GM12878 (cell line): ENCODE results near the gene GPRC5B. TPM values are rescaled to one million over a fixed set of nuclear protein-coding genes. Genes with fewer than 3 reads are reported as not detected.

Experiments used
- ATAC-seq: fragments of 200-7000 bp; cut with Tn5 transposase; 3 replicates; pipeline ENCODE4 v1.9.1; 2020; ENCODE audit warnings: mild to moderate bottlenecking, moderate library complexity
- BruUV-seq: library from RNA; stranded (reverse); fragments of 400-500 nt; replicated peaks from 2 replicates; lab custom pipeline; 2021; lab: Mats Ljungman, UMichigan
- CTCF ChIA-PET: fragments of 300-600 bp; sonication (Branson Sonifier 250); formaldehyde crosslinking; extraction: SDS; loops from one replicate; lab custom pipeline; 2021; ENCODE audit warnings: inconsistent platforms; lab: Yijun Ruan, JAX
- POLR2A ChIA-PET: fragments of 350-600 bp; formaldehyde crosslinking; extraction: SDS; loops from one replicate; lab custom pipeline; 2021; ENCODE audit warnings: inconsistent platforms; lab: Charles Lee
- RAD21 ChIA-PET: fragments of 300-600 bp; sonication (Branson Sonifier 250); formaldehyde crosslinking; loops from one replicate; lab custom pipeline; 2023; ENCODE audit warnings: antibody characterized with exemption; ENCODE audit not compliant: unreplicated experiment; lab: Charles Lee
- SMC1A ChIA-PET: fragments of 300-600 bp; sonication (Branson Sonifier 250); formaldehyde crosslinking; loops from one replicate; lab custom pipeline; 2023; ENCODE audit not compliant: unreplicated experiment, uncharacterized antibody; lab: Charles Lee
- DNase-seq: peaks from one replicate; pipeline ENCODE4 v3.0.0-alpha.2; 2011; ENCODE audit warnings: low read depth, low spot score
- FAIRE-seq: peaks from 3 replicates; lab custom pipeline; 2011; peaks lifted over from hg19 to GRCh38; lab: Jason Lieb, UNC
- H2AFZ ChIP-seq: 2 replicates; pipeline ENCODE4 v1.6.0; 2011; ENCODE audit warnings: low read depth, low read length, control low read depth; ENCODE audit not compliant: control insufficient read depth
- H3K27ac ChIP-seq: 2 replicates; pipeline ENCODE4 v1.5.1; 2011; ENCODE audit warnings: control low read depth; ENCODE audit not compliant: control insufficient read depth, insufficient read depth
- H3K27me3 ChIP-seq, 2 experiments: replicated peaks in 1 of 2; 2 replicates each; pipeline versions ENCODE4 v1.6.0 to v1.6.1; 2011; ENCODE audit warnings: low read length in 1 of 2; ENCODE audit not compliant: control insufficient read depth in 2 of 2, insufficient read depth in 2 of 2
- H3K36me3 ChIP-seq, 2 experiments: 2 replicates each; pipeline ENCODE4 v1.5.1; 2011; ENCODE audit warnings: low read length in 1 of 2; ENCODE audit not compliant: control insufficient read depth in 2 of 2, insufficient read depth in 2 of 2
- H3K4me1 ChIP-seq: 2 replicates; pipeline ENCODE4 v1.6.1; 2011; ENCODE audit warnings: mild to moderate bottlenecking, low read length, moderate library complexity, mixed read lengths; ENCODE audit not compliant: control insufficient read depth, insufficient read depth
- H3K4me2 ChIP-seq: 2 replicates; pipeline ENCODE4 v1.6.0; 2011; ENCODE audit warnings: control low read depth; ENCODE audit not compliant: control insufficient read depth, insufficient read depth
- H3K4me3 ChIP-seq: fragments of 200-600 bp; sonication (generic); 2 replicates; pipeline ENCODE4 v1.5.1; 2016
- H3K79me2 ChIP-seq: 2 replicates; pipeline ENCODE4 v1.6.0; 2011; ENCODE audit warnings: low read length; ENCODE audit not compliant: control insufficient read depth, insufficient read depth
- H3K9ac ChIP-seq: 2 replicates; pipeline ENCODE4 v1.8.0; 2011; ENCODE audit warnings: low read length, control low read depth, mixed read lengths; ENCODE audit not compliant: control insufficient read depth, insufficient read depth
- H3K9me3 ChIP-seq: replicated peaks from 3 replicates; pipeline ENCODE4 v1.5.1; 2011; ENCODE audit warnings: mild to moderate bottlenecking, low read length; ENCODE audit not compliant: control insufficient read depth, insufficient read depth
- H4K20me1 ChIP-seq: 2 replicates; pipeline ENCODE4 v1.6.0; 2011; ENCODE audit not compliant: control insufficient read depth, insufficient read depth
- CEBPB ChIP-seq, 2 experiments: fragments of 150-350 bp in 1 of 2; IDR thresholded peaks; 2 replicates each; pipeline ENCODE4 v1.6.1; 2012 to 2014; ENCODE audit warnings: low read depth in 2 of 2, low read length in 2 of 2, borderline replicate concordance in 1 of 2, inconsistent platforms in 1 of 2
- HCFC1 ChIP-seq: fragments of 150-350 bp; IDR thresholded peaks from 2 replicates; pipeline ENCODE4 v1.6.1; 2014; ENCODE audit warnings: low read length
- NR2F1 ChIP-seq: fragments of 450-650 bp; conservative IDR thresholded peaks from 2 replicates; pipeline ENCODE4 v1.6.1; 2017; ENCODE audit warnings: mild to moderate bottlenecking
- PML ChIP-seq: IDR thresholded peaks from 2 replicates; pipeline ENCODE4 v1.6.1; 2012; ENCODE audit warnings: low read length, inconsistent platforms
- SREBF2 ChIP-seq: IDR thresholded peaks from 2 replicates; pipeline ENCODE4 v1.6.1; 2012; ENCODE audit warnings: mild to moderate bottlenecking, low read length
- ZNF592 ChIP-seq: fragments of 450-650 bp; IDR thresholded peaks from 2 replicates; pipeline ENCODE4 v1.6.1; 2017; ENCODE audit warnings: mild to moderate bottlenecking, moderate library complexity
- WGBS: methylation state at CpG from one replicate; pipeline ENCODE4 v1.1.6; 2016; ENCODE audit warnings: low lambda C conversion rate; ENCODE audit not compliant: insufficient replicate concordance, insufficient coverage; ENCODE audit errors: missing lambda C conversion rate; 5-methylcytosine and 5-hydroxymethylcytosine counted together
- in situ Hi-C: fragments of 300-500 bp; cut with MboI; formaldehyde crosslinking; loops from 9 replicates; pipeline ENCODE4 v1.14.3; 2018; ENCODE audit warnings: mixed read lengths
- intact Hi-C: fragments of 100-400 bp; cut with micrococcal nuclease; formaldehyde crosslinking; loops from one replicate; pipeline ENCODE4 v1.14.2; 2022; ENCODE audit not compliant: unreplicated experiment
- polyA plus RNA-seq, 11 experiments: library from polyadenylated mRNA; depleted of rRNA in 4 of 11; unstranded in 6 of 11; stranded (reverse) in 5 of 11; fragments of >200 nt; fragmentation: Nextera tagmentation in 4 of 11; fragmentation: Illumina TruSeq in 1 of 11; extraction: Ambion mirVana in 4 of 11; extraction: Trizol in 1 of 11; gene quantifications; 1 replicate in 1 of 11; 2 replicates in 10 of 11; pipeline versions ENCODE4 v1.2.1 to v1.2.3, GENCODE V29; 2011 to 2016; ENCODE audit warnings: inconsistent platforms in 2 of 11, missing spikeins in 2 of 11, low read depth in 1 of 11
- total RNA-seq, 4 experiments: library from RNA; depleted of rRNA in 3 of 4; stranded (reverse); fragments of >200 nt in 3 of 4; fragmentation: Illumina TruSeq in 1 of 4; extraction: Trizol in 1 of 4; gene quantifications; 2 replicates each; pipeline versions ENCODE4 v1.2.1 to v1.2.3, GENCODE V29; 2013 to 2021
- TF ChIP-seq, protein P1 (sequence below), 3 experiments: IDR thresholded peaks in 2 of 3; conservative IDR thresholded peaks in 1 of 3; 2 replicates each; pipeline ENCODE4 v1.5.1; 2011; ENCODE audit warnings: low read depth in 3 of 3, low read length in 3 of 3, mild to moderate bottlenecking in 3 of 3, control low read depth in 2 of 3, moderate library complexity in 2 of 3, inconsistent platforms in 1 of 3, mixed read lengths in 1 of 3; ENCODE audit not compliant: control insufficient read depth in 2 of 3, insufficient read depth in 1 of 3; ENCODE audit errors: extremely low read depth in 1 of 3
- TF ChIP-seq, protein P2 (sequence below): fragments of 450-650 bp; IDR thresholded peaks from 2 replicates; pipeline ENCODE4 v1.6.1; 2014; ENCODE audit warnings: mild to moderate bottlenecking

Gene GPRC5B
- total and polyA plus RNA-seq, 10 of the 15 experiments (the other 5 are each of a cell fraction or from before 2014, with no cell fraction given): 0.01 to 0.42 (median 0.15) TPM; not detected in 2

DNA sequence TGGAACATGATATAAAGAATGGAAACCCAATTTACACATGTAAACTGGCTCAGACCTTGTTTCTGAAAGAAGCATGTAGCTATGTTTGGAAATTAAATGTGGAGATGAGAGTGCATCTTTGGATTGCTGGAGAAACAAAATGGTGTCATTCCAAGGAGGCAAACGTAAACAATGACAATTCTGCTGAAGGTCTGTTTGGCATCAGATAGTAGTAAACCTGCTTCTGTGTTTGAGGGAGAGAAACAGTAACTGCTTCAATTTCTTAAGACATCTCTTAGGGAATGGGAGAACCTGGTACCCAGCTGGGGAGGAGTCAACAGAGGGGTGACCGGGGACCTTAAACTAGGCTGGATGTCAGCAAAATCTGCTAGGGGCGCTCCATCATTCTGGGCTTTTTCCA lies 23.5 kb downstream of the GPRC5B start:
- 30% methylated on average over 3 of the region's 3 CpGs for WGBS
- no peak overlapping the region for H2AFZ ChIP-seq
- H3K27me3 ChIP-seq: no peaks in the 10 kb centered on the region
- H3K4me2 ChIP-seq: no peak overlapping the region
- SMC1A ChIA-PET: no interaction called here
- no peaks in the 10 kb centered on the region for H3K4me1 ChIP-seq
- DNase-seq (no peak), ATAC-seq (no peak), FAIRE-seq (no peak)
- no peak overlapping the region for H3K27ac ChIP-seq
- H3K9me3 ChIP-seq: no peaks in the 10 kb centered on the region
- H3K9ac ChIP-seq: no peak overlapping the region
- no peaks in the 10 kb centered on the region for H3K79me2 ChIP-seq
- no TSS peak for BruUV-seq
- no peaks in the 10 kb centered on the region for H4K20me1 ChIP-seq
- RAD21 ChIA-PET: no interaction called here
- POLR2A ChIA-PET: no interaction called here
- in situ Hi-C loops: no loop called here
- TF ChIP-seq ZNF592 (no peak), CEBPB (IDR thresholded peaks at IDR 0.05; ENCODE audit: borderline replicate concordance in 1 of 2, low read depth in 2 of 2, low read length in 2 of 2) (no peak), SREBF2 (no peak), NR2F1 (no peak), HCFC1 (no peak), PML (no peak)
- TF ChIP-seq, protein P1, sequence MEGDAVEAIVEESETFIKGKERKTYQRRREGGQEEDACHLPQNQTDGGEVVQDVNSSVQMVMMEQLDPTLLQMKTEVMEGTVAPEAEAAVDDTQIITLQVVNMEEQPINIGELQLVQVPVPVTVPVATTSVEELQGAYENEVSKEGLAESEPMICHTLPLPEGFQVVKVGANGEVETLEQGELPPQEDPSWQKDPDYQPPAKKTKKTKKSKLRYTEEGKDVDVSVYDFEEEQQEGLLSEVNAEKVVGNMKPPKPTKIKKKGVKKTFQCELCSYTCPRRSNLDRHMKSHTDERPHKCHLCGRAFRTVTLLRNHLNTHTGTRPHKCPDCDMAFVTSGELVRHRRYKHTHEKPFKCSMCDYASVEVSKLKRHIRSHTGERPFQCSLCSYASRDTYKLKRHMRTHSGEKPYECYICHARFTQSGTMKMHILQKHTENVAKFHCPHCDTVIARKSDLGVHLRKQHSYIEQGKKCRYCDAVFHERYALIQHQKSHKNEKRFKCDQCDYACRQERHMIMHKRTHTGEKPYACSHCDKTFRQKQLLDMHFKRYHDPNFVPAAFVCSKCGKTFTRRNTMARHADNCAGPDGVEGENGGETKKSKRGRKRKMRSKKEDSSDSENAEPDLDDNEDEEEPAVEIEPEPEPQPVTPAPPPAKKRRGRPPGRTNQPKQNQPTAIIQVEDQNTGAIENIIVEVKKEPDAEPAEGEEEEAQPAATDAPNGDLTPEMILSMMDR (IDR thresholded peaks at IDR 0.05 in 2 of 3, conservative IDR thresholded peaks at IDR 0.05 in 1 of 3; ENCODE audit: control insufficient read depth in 2 of 3, extremely low read depth in 1 of 3, insufficient read depth in 1 of 3, low read depth in 3 of 3, low read length in 3 of 3): no peak
- TF ChIP-seq, protein P2, sequence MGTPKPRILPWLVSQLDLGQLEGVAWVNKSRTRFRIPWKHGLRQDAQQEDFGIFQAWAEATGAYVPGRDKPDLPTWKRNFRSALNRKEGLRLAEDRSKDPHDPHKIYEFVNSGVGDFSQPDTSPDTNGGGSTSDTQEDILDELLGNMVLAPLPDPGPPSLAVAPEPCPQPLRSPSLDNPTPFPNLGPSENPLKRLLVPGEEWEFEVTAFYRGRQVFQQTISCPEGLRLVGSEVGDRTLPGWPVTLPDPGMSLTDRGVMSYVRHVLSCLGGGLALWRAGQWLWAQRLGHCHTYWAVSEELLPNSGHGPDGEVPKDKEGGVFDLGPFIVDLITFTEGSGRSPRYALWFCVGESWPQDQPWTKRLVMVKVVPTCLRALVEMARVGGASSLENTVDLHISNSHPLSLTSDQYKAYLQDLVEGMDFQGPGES: no peak
- TF ChIP-seq, all 136 proteins: peak for 0
- CTCF ChIA-PET: interaction anchor here (0.6 kb wide), 1 partner anchor 120 kb away, joined by 3 read pairs; no protein-coding TSS in a partner anchor
- H3K36me3 ChIP-seq: no peaks in the 10 kb centered on the region
- H3K4me3 ChIP-seq: no peak overlapping the region
- intact Hi-C loops: no loop called here
